B cell (primary cell): ENCODE results near the gene SPTB. TPM values are rescaled to one million over a fixed set of nuclear protein-coding genes. Genes with fewer than 3 reads are reported as not detected.

Experiments
- ATAC-seq: fragments of 200-7000 bp; cut with Tn5 transposase; one replicate; pipeline ENCODE4 v1.10.0; 2021; ENCODE audit warnings: low read depth, mild to moderate bottlenecking, moderate number of reproducible peaks, moderate library complexity
- CTCF ChIA-PET: fragments of 350-600 bp; sonication (Branson Sonifier 250); formaldehyde crosslinking; loops from one replicate; lab custom pipeline; 2021; ENCODE audit warnings: antibody characterized with exemption, inconsistent platforms; lab: Charles Lee
- POLR2A ChIA-PET: fragments of 350-600 bp; sonication (Branson Sonifier 250); formaldehyde crosslinking; loops from one replicate; lab custom pipeline; 2021; ENCODE audit warnings: antibody characterized with exemption; lab: Charles Lee
- DNase-seq: peaks from one replicate; pipeline ENCODE4 v3.0.0; 2013
- H2AFZ ChIP-seq: 2 replicates; pipeline ENCODE4 v1.6.1; 2012; ENCODE audit warnings: mild to moderate bottlenecking, low read depth, low read length; ENCODE audit not compliant: insufficient read depth, poor library complexity, severe bottlenecking
- H3K27ac ChIP-seq, 2 donors: 1 replicate in 1 of 2; 2 replicates in 1 of 2; pipeline ENCODE4 v1.5.1; 2012 to 2013; ENCODE audit warnings: low read length in 2 of 2, mild to moderate bottlenecking in 2 of 2, moderate library complexity in 1 of 2
- H3K27me3 ChIP-seq, 4 experiments: fragments of 200-600 bp in 1 of 4; sonication (generic) in 1 of 4; replicated peaks in 1 of 4; 1 replicate in 2 of 4; 2 replicates in 2 of 4; pipeline versions ENCODE4 v1.6.1 to v1.7.0; 2013 to 2016; ENCODE audit warnings: low read length in 3 of 4, mild to moderate bottlenecking in 2 of 4, mixed read lengths in 1 of 4, moderate library complexity in 1 of 4; ENCODE audit not compliant: insufficient read depth in 4 of 4, control insufficient read depth in 3 of 4; ENCODE audit errors: control extremely low read depth in 1 of 4
- H3K36me3 ChIP-seq, 2 experiments: replicated peaks in 1 of 2; 1 replicate in 1 of 2; 2 replicates in 1 of 2; pipeline versions ENCODE4 v1.6.1 to v1.7.1; 2013; ENCODE audit warnings: low read length in 1 of 2; ENCODE audit not compliant: insufficient read depth in 2 of 2, control insufficient read depth in 1 of 2; ENCODE audit errors: control extremely low read depth in 1 of 2, extremely low read depth in 1 of 2
- H3K4me1 ChIP-seq, 2 donors: fragments of 200-600 bp in 1 of 2; sonication (generic) in 1 of 2; 1 replicate in 1 of 2; 2 replicates in 1 of 2; pipeline versions ENCODE4 v1.5.1 to v1.6.1; 2013 to 2017; ENCODE audit warnings: low read length in 2 of 2; ENCODE audit not compliant: control insufficient read depth in 2 of 2, insufficient read depth in 2 of 2
- H3K4me2 ChIP-seq: replicated peaks from 2 replicates; pipeline ENCODE3; 2012; ENCODE audit warnings: mild to moderate bottlenecking, low read depth, low read length; ENCODE audit not compliant: poor library complexity, severe bottlenecking
- H3K4me3 ChIP-seq, 5 experiments: fragments of 200-600 bp in 1 of 5; sonication (generic) in 1 of 5; 1 replicate in 3 of 5; 2 replicates in 2 of 5; pipeline versions ENCODE4 v1.5.1 to v1.7.0; 2011 to 2016; ENCODE audit warnings: low read length in 4 of 5, mild to moderate bottlenecking in 4 of 5, low read depth in 2 of 5, control low read depth in 1 of 5, moderate library complexity in 1 of 5; ENCODE audit not compliant: insufficient read depth in 1 of 5; ENCODE audit errors: control extremely low read depth in 1 of 5, extremely low read depth in 1 of 5
- H3K79me2 ChIP-seq: fragments of 200-600 bp; sonication (generic); one replicate; pipeline ENCODE4 v1.6.0; 2016; ENCODE audit warnings: low read length; ENCODE audit not compliant: control insufficient read depth, insufficient read depth
- H3K9ac ChIP-seq: fragments of 200-600 bp; sonication (generic); 2 replicates; pipeline ENCODE4 v1.6.1; 2017; ENCODE audit warnings: mild to moderate bottlenecking, low read length, moderate library complexity
- H3K9me3 ChIP-seq, 3 donors: one replicate each; pipeline versions ENCODE4 v1.6.1 to v1.7.1; 2013; ENCODE audit warnings: low read length in 2 of 3; ENCODE audit not compliant: control insufficient read depth in 2 of 3, insufficient read depth in 1 of 3; ENCODE audit errors: control extremely low read depth in 1 of 3
- H4K20me1 ChIP-seq: 2 replicates; pipeline ENCODE4 v1.6.0; 2012; ENCODE audit warnings: mild to moderate bottlenecking, low read length; ENCODE audit not compliant: insufficient read depth, control insufficient read depth, poor library complexity, severe bottlenecking
- H3K27ac Mint-ChIP-seq: one replicate; pipeline ENCODE4 v1.8.0; 2021; ENCODE audit warnings: mixed read lengths
- H3K27me3 Mint-ChIP-seq: one replicate; pipeline ENCODE4 v1.8.0; 2021; ENCODE audit warnings: mixed read lengths
- H3K4me1 Mint-ChIP-seq: one replicate; pipeline ENCODE4 v1.8.0; 2021; ENCODE audit warnings: mixed read lengths
- H3K4me3 Mint-ChIP-seq: one replicate; pipeline ENCODE4 v1.8.0; 2021; ENCODE audit warnings: mixed read lengths
- H3K9me3 Mint-ChIP-seq: one replicate; pipeline ENCODE4 v1.8.0; 2022; ENCODE audit warnings: mixed read lengths; ENCODE audit not compliant: insufficient read depth
- CTCF ChIP-seq: fragments of 200-600 bp; IDR thresholded peaks from one replicate; pipeline ENCODE4 v1.8.0; 2022; ENCODE audit warnings: antibody characterized with exemption, mild to moderate bottlenecking
- EZH2 ChIP-seq: IDR thresholded peaks from 2 replicates; pipeline ENCODE4 v1.6.1; 2012; ENCODE audit warnings: borderline replicate concordance, low read depth, mild to moderate bottlenecking, moderate library complexity, low read length; ENCODE audit not compliant: insufficient read depth, poor library complexity, severe bottlenecking
- WGBS: methylation state at CpG from one replicate; pipeline ENCODE4 v1.1.5; 2013; ENCODE audit warnings: missing lambda C conversion rate; ENCODE audit not compliant: insufficient coverage; 5-methylcytosine and 5-hydroxymethylcytosine counted together
- intact Hi-C: fragments of 100-400 bp; cut with micrococcal nuclease; formaldehyde crosslinking; loops from one replicate; pipeline ENCODE4 v1.10.0; 2022
- polyA plus RNA-seq: library from polyadenylated mRNA; depleted of rRNA; stranded (reverse); fragments of >200 nt; gene quantifications from 2 replicates; pipeline ENCODE4 v1.2.3, GENCODE V29; 2012
- total RNA-seq, 2 donors: library from RNA; stranded (reverse); fragments of 120-200 nt in 1 of 2; gene quantifications; 1 replicate in 1 of 2; 2 replicates in 1 of 2; pipeline versions ENCODE4 v1.2.3 to v1.2.4, GENCODE V29; 2013 to 2022

Gene SPTB
- total and polyA plus RNA-seq, 2 donors (not counting 1 experiment from before 2014, with no cell fraction given) = 0.12 TPM; not detected in 1

GRCh38 chr14:64700894-64701293, 178.8 kb downstream of the SPTB start:
- ChIA-PET CTCF (no interaction called here), POLR2A (no interaction called here)
- intact Hi-C loops = no loop called here
- Histone ChIP-seq H3K4me1 (peaks cover 39 to 43% of the 10 kb centered on the region in 2 donors), H4K20me1 (no peaks in the 10 kb centered on the region), H3K27me3 (peaks cover 0 to 46% (median 30%) of the 10 kb centered on the region in 4 experiments), H3K79me2 (no peaks in the 10 kb centered on the region), H3K9ac (no peak overlapping the region), H3K9me3 (peaks cover 0 to 3% (median 0%) of the 10 kb centered on the region in 3 donors), H3K27ac (no peak overlapping the region), H2AFZ (no peak overlapping the region), H3K4me3 (no peak overlapping the region), H3K36me3 (no peaks in the 10 kb centered on the region), H3K4me2 (no peak overlapping the region)
- H3K27me3 Mint-ChIP-seq = peaks cover 49% of the 10 kb centered on the region
- ATAC-seq (no peak), DNase-seq (no peak)
- no peak overlapping the region for H3K27ac Mint-ChIP-seq
- WGBS = 89% methylated on average over 2 of the region's 4 CpGs
- H3K9me3 Mint-ChIP-seq = no peaks in the 10 kb centered on the region
- TF ChIP-seq CTCF (no peak), EZH2 (no peak)
- no peak overlapping the region for H3K4me3 Mint-ChIP-seq
- H3K4me1 Mint-ChIP-seq = peaks cover 30% of the 10 kb centered on the region

- H3K27ac Mint-ChIP-seq = no peak overlapping the region
Observed at GRCh38 chr14:64700290-64700689, 179.4 kb downstream of the SPTB start.

More at GRCh38 chr14:64700290-64700689, 179.4 kb downstream of the SPTB start:
- Histone ChIP-seq H2AFZ (no peak overlapping the region), H3K9ac (no peak overlapping the region), H3K27me3 (peaks cover 0 to 40% (median 27%) of the 10 kb centered on the region in 4 experiments), H3K9me3 (peaks cover 0 to 3% (median 0%) of the 10 kb centered on the region in 3 donors), H3K4me3 (no peak overlapping the region), H3K27ac (no peak overlapping the region), H3K4me2 (no peak overlapping the region), H4K20me1 (no peaks in the 10 kb centered on the region), H3K79me2 (no peaks in the 10 kb centered on the region), H3K4me1 (peaks cover 33 to 37% of the 10 kb centered on the region in 2 donors), H3K36me3 (no peaks in the 10 kb centered on the region)
- intact Hi-C loops = no loop called here
- H3K4me3 Mint-ChIP-seq = no peak overlapping the region
- WGBS = 88% methylated on average over 1 of the region's 2 CpGs
- DNase-seq (no peak), ATAC-seq (no peak)
- no peaks in the 10 kb centered on the region for H3K9me3 Mint-ChIP-seq
- peaks cover 47% of the 10 kb centered on the region for H3K27me3 Mint-ChIP-seq
- H3K4me1 Mint-ChIP-seq = peaks cover 23% of the 10 kb centered on the region
- POLR2A ChIA-PET = no interaction called here
- CTCF ChIA-PET = no interaction called here
- TF ChIP-seq EZH2 (no peak), CTCF (no peak)
